Stimulated activated CD8-positive, alpha-beta memory T cell treated with anti-CD3 and anti-CD28 coated beads, Interleukin-12 subunit alpha, Interleukin-12 subunit beta, amount 100 ng/mL, for 24 hours (primary cell): ENCODE data around the gene LHX3.
"Not testable (repeated sequence)": the region's sequence is repeated elsewhere in the genome, so short reads cannot be mapped to it uniquely, and the experiment has no call there.

Experiments used
- DNase-seq: peaks from one replicate; pipeline ENCODE4 v3.0.0-alpha.2; 2020; ENCODE audit errors: extremely low read depth

Gene LHX3

DNA sequence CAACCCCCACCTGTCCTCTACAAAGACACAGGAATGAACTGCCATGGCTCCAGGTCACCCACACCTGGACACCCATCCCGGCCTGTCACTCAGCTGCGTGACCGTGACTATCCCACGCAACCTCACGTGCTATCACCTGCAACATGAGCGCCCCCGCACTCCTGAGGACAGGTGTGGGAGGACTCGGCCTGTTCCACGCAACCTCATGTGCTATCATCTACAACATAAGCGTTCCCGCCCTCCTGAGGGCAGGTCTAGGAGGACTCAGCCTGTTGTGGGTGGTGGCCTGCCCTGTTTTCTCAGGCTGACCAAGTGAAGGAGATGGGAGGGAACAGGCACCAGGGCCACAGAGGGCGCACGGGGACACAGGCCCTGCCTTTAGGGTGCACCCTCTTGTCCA lies 36.6 kb upstream of the LHX3 start:
- no peak for DNase-seq

DNA sequence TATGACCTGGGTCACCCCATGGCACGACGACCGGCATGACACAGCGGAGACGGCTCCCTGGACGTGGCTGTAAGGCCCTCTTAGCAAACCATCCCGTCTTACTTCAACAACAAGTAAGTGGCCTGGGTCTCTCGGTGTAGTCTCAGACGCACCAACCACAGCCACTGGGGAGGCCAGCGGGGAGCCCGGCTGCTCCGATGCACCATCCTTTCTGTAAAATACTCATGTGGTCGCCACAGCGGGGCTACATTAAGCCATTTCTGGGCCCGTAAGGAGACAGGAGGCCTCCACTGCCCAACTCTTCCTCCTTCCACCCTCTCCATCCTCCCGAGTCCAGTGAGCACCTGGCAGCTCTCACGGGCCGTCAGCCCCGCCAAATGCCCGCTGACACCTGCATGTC lies 36.0 kb upstream of the LHX3 start:
- DNase-seq = no peak

DNA sequence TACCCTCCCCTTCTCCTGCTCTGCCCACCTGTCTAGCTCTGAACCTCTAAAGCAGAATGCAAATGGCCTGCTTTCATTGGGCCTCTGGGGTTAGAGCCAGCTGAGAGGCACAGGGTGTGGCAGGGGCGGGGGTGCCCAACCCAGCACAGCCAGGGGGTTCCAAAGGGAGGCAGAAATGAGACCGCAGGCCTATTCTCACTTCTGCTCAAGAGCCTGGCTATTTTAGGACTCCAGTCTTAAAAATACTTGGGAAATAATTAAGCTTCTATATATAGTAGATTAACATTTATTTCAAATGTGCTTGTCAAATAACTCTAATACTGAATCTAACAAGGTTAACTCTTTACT lies 35.0 kb upstream of the LHX3 start:
- DNase-seq = no peak

DNA sequence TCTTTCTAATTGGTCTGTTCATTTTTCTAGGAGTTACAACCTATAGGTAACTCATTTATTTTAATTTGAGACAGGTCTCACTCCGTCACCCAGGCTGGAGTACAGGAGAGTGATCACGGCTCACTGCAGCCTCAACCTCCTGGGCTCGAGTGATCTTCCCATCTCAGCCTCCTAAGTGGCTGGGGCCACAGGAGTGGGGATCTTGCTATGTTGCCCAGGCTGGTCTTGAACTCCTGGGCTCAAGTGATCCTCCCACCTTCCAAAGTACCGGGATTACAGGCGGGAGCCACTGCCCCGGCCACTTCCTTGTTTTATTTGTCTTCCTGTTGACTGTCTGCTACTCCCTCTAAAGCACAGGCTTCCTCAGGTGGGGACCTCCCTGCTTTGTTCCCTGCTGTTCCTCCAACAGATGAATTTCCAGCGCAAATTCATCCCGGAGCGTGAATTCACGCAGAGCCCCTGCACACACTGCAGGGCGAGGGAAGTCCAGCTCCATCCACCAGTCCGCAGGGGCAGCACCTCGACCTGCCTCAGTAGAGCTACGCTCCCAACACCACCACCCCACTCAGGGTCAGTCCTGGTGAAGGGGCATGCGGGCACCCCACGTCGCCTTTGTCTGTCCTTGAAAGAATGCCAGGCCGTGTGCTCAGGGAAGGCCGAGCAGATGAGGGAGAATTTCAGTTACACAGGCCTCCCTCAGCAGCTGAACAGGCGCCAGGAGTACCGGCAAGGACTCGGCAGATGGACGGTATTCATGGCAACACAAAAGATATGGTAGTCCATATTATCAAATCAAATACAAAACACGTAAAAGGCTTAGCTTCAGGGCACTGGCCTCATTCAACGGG lies 34.4 kb upstream of the LHX3 start:
- DNase-seq = no peak

DNA sequence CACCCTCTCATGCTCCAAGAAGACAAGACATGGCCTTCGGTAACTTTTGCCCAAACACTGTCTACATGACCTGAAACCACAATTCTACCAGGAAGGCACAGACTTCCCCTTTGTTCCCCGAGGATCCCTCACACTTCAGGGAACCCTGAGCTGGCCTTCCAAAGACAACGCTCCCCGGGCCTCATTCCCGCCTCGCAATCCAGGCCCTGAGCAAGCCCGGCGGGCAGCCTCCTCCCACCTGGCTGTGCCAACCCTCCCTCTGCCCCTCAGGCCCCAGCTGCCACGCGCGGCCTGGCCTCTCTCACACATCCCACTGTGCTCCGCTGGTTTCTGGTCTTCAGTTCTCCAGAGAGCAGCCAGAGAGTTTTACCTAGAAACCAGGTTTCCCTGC lies 33.4 kb upstream of the LHX3 start:
- DNase-seq = no peak

DNA sequence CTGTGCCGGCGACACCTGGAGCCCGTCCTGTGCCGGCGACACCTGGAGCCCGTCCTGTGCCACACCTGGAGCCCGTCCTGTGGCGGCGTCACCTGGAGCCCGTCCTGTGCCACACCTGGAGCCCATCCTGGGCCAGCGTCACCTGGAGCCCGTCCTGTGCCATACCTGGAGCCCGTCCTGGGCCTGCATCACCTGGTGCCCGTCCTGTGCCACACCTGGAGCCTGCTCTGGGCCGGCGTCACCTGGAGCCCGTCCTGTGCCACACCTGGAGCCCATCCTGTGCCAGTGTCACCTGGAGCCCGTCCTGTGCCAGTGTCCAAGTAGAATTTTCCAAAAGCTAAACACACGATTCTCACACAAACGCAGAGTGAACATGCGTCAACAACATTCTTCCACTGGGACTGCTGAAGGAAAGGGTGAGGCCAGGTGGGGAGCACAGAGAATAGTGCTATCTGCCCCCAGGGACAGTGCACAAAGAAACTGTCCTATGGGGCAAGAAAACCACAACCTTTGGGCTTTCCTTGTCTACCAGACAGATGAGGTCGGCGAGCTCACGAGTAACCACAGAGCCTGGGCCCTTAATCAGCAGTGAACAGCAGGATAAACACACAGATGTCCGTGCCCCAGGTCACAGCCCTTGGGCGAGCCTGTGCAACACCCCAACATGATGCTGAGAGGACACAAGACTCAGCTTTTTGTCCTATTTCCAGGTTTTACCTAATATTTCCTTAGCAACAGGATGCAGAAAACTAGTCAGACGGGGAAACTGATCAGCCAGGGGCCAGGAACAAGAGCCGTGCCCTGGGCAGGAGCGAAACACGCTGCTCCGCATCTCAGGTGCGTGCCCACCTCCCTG lies 32.8 kb upstream of the LHX3 start:
- DNase-seq = no peak

DNA sequence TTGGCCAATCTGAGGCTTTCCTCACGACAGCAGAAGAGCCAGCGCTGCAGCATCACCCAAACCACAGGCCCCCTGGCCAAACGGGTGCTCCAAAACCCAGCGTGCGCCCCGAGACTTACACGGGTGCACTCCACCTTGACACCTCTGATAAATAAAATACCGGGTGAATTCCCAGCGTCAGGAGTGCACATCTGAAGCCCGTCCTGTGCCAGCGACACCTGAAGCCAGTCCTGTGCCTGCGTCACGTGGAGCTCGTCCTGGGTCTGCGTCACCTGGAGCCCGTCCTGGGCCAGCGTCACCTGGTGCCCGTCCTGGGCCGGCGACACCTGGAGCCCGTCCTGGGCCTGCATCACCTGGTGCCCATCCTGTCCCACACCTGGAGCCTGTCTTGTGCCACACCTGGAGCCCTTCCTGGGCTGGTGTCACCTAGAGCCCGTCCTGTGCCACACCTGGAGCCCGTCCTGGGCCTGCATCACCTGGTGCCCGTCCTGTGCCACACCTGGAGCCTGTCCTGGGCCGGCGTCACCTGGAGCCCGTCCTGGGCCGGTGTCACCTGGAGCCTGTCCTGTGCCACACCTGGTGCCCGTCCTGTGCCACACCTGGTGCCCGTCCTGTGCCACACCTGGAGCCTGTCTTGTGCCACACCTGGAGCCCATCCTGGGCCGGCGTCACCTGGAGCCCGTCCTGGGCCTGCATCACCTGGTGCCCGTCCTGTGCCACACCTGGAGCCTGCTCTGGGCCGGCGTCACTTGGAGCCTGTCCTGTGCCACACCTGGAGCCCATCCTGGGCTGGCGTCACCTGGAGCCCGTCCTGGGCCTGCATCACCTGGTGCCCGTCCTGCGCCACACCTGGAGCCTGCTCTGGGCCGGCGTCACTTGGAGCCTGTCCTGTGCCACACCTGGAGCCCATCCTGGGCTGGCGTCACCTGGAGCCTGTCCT lies 31.8 kb upstream of the LHX3 start:
- DNase-seq = not testable (repeated sequence)

DNA sequence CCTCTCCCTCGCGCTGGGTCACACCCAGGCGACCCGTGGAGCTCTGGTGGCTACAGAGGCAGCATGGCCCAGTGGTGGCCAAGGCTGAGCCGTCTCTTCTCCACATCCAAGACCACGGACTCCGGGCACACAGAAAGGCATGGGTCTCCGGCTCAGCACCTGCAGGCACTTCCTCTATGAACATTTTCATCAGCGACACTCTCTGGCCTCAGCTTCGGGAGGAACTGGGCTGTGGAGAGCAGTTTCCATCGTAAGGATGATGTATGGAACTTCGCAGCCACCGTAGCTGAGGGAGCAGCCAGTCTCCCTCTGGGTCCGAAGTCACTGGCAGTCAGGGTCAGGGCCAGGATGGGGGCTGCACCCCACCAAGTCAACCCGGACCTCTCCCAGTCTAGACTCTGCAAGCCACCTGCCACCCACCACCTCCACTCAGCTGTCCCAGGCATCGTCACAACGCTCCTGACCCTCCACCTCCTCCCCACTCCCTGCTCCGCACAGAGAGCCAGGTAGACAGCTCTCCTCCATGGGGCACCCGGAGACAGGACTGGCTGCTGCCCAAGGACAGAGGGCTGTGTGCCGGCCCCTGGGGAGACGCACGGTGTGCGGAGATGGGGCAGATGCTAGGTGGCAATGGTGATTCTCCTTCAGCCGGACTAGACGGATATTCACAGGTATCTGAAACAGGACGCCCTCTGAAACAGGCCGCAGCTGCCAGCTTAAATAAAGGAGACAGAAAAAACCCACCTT lies 31.0 kb upstream of the LHX3 start:
- DNase-seq = no peak

DNA sequence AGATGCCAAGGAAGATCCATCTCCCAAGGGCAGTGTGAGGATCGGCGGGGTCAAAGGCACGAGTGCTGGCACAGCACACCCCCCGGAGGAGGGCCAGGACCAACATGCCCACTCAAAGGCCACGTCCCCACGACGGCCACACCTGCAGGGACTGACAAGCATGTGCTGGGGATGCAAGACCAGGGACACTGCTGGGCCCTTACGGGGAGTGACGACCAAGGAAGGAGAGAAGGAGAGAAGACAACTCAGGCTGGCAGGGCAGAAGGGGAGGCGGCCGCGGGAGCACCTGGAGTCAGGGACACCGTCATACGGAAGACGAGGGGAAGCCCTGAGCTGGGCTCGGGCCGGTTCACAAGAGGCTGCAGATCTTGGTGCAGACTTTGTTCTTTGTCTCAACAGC lies 30.2 kb upstream of the LHX3 start:
- no peak for DNase-seq

DNA sequence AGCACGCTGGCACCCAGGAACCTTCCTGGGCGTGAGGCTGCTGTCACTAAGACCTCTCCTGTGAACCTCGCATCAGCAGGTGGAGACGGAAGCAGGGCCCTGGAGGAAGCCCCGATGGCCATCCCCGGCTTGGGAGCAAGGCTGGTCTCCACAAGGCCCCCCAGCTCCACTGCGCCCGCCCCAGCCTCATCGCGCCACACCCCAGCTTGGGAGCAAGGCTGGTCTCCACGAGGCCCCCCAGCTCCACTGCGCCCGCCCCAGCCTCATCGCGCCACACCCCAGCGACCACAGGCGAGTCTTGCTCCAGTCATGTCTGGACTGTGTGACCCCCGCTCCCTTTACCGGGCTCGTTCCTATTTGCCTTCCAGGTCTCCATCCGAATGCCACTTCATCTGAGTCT lies 29.7 kb upstream of the LHX3 start:
- no peak for DNase-seq

DNA sequence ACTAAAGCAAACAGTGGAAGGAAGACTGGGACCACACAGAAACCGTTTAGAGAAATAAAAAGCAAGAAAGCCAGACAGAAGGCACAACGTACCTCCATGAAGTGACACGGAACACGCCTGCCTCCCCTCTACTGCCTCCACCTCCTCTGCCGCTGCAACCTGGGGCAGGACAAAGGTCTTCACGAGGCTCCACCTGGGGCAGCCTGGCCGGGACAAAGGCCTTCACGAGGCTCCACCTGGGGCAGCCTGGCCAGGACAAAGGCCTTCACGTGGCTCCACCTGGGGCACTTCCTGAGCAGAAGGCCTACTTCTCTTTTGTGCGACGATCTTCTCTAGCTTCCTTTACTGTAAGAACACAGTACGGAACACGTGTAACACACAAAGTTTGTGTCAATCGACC lies 28.9 kb upstream of the LHX3 start:
- no peak for DNase-seq

DNA sequence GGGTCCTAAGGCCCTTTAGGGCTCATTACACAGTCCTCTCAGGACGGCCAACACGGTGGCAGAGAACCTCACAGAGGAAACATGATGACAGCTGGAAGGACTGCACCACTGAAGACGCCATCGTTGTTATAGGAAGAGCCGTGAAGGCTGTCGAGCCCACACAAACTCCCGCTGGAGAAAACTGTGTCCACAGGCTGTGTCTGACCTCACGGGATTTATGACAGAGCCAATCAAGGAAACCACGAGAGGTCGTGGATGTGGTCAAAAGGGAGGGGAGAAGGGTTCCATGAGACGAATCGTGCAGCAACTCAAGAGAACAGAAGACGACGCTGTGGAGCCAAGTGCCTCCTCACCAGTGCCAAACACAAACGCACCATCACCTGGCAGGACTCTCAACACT lies 28.5 kb upstream of the LHX3 start:
- DNase-seq = no peak

DNA sequence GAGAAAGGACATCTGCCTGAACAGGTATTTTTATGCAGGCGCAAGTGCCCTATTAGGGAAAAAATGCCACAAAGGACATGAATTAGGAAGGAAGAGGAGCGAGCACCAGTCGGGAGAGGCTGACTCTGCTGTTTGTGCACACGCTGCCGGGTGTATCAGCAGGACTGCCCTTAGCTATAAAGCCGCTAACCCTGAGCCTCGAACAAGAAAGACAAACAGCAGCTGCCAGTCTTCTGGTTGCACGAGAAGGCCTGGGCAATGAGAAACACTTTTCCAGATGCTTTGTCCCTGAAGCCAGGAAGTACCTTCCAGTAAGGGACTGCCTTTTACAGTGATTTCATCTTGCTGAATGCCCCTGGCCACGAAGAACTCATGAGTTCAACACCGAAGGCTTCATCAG lies 28.0 kb upstream of the LHX3 start:
- no peak for DNase-seq

DNA sequence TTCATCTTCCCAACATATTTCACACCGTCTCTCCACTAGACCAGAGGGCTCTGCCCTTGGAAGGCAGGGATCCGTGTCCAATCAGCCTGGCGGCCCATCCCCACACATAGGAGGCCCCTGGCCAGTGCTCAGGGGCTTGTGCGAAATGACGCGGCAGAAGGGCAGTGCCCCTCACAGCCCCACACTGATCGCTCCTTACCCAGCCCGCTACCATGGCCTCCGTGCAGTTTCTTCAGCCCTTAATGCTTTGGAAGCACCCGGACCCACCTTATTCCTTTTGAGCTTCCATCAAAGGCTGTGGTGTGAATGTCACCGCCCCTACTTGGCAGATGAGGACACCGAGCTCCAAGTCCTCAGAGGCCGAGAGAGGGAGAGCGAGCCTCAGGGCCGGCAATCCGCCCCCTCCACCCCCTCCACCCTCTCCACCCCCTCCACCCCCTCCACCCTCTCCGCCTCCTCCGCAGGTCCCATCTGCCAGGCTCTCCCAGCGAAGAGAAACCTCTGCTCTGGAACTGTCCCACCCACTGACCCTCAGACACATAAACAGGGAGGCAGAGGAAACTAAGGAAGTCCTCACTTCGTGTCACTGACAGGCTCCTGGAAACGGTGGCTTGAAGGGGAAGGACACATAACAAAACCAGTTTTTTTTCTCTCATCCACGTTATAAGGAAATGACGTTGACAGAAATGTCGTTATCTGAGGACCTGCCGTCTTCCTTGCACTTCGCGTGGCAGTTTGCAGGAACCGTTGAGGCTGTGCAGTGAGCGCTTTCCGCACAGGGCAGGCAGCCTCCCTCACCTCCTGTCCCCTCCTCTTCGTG lies 26.8 kb upstream of the LHX3 start:
- no peak for DNase-seq

DNA sequence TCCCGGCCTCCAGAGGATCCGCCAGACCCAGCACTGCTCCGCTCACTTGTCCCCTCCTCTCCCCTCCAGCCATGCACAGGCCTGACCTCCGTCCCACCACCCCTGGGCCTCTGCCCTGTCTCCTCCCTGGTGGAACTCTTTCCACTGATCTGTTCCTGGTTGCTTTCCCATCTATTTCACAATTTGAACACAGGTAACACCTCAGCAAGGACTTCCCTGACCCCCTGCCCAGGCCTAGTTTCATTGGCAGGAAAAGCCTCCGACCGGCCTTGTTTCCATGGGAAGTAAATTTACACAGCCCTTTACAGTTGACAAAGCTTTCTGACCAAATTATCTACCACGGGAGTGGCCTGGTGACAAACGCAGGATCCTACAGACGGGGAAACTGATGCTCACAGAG lies 25.8 kb upstream of the LHX3 start:
- no peak for DNase-seq

DNA sequence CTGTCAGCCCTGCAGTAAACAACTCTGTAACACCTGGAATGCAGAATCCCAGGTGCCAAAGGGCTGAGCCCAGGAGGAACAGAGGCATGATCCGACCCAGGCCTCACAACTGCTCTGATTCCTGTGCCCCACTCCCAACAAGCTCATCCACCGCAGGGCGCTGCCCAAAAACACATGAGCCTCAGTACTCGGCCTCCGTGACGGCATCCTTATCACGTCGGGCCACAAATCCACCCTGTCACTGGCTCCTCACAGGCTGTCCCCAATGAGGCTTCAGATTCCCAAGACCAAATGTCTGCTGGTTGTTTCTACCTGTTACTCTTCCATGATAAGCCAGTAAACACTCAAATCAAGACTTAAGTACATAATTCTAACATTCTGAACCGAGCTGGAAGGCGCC lies 25.4 kb upstream of the LHX3 start:
- no peak for DNase-seq

DNA sequence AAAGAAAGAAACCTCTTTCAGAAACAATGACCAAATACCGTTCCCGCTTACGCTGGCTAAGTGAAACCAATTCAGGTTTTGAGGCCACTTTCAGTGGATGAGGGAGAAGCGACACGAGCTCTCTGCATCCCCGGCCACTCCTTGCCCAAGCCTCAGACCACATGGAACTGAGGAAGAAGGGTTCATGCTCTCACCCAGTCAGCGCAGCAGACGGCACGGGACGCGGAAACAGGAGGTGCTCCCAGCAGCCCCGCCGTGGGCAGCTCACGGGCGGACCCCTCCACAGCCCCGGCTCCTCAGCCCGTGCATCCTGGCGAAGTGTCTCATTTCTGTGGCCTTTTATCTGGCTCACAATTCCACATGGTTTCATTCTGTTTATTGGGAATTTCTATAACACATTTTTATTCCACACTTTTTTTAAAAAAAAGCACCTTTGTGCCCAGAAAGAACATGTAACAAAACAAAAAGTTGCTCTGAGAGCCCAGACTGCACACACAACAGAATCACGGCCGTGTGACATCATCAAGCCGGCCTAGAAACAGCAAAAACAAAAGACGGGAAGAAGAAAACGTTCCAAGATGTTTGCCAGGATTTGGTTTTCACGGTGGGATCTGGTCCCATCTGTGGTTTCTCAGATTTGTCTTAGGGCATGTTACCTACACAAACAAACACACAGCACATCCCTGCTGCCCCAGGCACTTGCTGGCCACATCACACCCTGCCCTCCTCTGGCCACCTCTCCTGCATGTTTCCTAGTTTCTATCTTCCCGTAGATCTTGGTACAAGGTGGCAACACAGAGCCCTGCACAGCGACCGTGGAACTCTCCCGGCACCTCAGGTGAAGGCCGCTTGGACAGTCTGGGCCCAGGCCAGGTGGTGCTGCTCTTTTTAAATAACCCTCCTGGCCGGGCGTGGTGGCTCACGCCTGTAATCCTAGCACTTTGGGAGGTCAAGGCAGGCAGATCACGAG lies 24.5 kb upstream of the LHX3 start:
- DNase-seq = no peak

DNA sequence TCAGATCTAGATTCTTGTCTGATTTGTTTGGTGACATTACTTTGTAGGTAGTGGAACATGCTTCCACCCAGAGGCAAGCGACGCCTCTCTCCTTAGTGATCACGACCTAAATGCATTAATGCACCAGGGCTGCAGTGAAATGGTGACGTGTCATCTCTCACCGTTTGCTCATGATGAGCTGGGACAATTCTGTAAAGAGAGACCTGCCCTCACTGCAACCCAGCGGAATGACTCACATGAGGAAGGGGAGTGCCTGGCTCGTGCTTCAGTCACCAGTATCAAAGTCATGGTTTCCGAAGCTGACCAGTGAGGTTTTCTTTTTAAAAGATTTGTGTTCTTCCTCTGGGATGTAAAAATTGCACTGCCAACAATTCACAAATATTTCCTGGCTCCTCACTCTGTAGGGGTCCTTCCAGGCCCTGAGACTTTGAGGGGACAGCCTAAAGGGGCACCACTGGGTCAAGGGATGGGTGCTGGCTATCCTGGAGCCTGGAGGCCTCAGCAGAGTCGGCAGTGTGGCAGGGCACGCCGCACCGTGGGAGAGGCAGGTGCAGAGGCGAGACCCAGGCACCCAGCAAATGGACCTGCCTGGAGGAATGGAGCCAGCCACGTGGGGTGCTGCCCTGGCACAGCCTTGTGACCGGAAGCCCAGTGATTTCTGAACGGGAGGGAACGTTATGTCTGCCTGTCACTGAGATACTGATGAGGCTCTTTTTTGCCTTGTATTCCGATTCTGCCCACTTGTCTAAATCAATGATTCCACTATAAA lies 23.4 kb upstream of the LHX3 start:
- DNase-seq = no peak
